H7 (cell line): ENCODE results near the gene RPS16. TPM values are rescaled to one million over a fixed set of nuclear protein-coding genes. Genes with fewer than 3 reads are reported as not detected.

ENCODE experiments used
- DNase-seq: peaks from one replicate; pipeline ENCODE4 v3.0.0; 2012
- H3K27me3 ChIP-seq: 2 replicates; pipeline ENCODE4 v1.6.0; 2011; ENCODE audit warnings: mild to moderate bottlenecking, low read length; ENCODE audit not compliant: control insufficient read depth, insufficient read depth
- H3K36me3 ChIP-seq: replicated peaks from 2 replicates; pipeline ENCODE4 v1.5.1; 2011; ENCODE audit warnings: low read length; ENCODE audit not compliant: control insufficient read depth, insufficient read depth
- H3K4me3 ChIP-seq: 2 replicates; pipeline ENCODE4 v1.5.1; 2011; ENCODE audit warnings: low read depth, mild to moderate bottlenecking, control low read depth, low read length, moderate library complexity; ENCODE audit not compliant: insufficient read depth
- total RNA-seq: library from RNA; depleted of rRNA; stranded (reverse); fragments of >200 nt; shearing (Covaris generic); gene quantifications from 2 replicates; pipeline ENCODE4 v1.2.3, GENCODE V29; 2014

RPS16 gene
- total RNA-seq, 1 experiment from 2014 or later = 55.8 TPM

GRCh38 chr19:39417463-39418181 is 18.1 kb downstream of the RPS16 start:
- DNase-seq = peak; percentile 41
- peaks cover 28% of the 10 kb centered on the region for H3K36me3 ChIP-seq
- H3K27me3 ChIP-seq = no peaks in the 10 kb centered on the region
- H3K4me3 ChIP-seq = no peak overlapping the region

DNA sequence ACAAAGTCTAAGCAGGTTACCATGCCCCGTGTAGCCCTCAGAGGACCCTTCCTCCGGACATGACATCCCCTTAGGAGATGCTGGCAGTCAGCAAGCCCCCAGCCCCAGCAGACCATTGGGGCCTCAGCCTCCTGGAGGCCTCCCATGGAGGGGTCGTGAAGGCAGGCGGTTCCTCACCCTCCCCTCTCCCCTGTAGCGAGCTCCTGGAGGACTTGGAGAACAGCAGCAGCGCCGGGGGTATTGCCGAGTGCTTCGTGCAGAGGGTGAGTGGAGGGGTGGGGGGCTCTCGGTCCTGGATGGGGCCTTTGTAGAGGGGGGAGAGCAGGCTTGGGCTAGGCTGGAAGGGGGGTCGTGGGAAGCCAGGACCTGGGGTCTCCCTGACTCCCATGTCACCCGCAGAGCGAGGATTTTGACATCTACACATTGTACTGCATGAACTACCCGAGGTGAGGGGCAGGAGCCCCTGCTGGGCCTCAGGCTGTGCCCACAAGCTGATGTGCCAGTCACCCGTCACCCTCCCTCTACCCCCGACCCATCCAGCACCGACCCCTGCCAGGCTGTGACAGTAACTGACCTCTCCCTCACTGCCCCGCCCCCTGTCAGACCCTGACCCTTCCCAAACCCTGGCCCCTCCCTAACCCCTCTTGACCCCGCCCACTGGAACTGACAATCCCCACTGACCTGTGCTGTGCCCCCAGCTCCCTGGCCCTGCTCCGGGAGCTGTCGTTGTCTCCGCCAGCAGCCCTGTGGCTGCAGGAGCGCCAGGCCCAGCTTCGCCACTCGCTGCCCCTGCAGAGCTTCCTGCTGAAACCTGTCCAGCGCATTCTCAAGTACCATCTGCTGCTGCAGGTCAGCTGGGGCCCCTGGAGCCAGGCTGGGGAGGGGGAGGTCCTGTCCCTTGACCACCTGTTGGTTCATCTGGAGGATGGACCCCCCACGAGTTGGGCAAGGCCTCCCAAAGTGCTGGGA is 19.3 kb downstream of the RPS16 start:
- no peaks in the 10 kb centered on the region for H3K27me3 ChIP-seq
- peaks cover 24% of the 10 kb centered on the region for H3K36me3 ChIP-seq
- peak; percentile 86 for DNase-seq
- no peak overlapping the region for H3K4me3 ChIP-seq

DNA sequence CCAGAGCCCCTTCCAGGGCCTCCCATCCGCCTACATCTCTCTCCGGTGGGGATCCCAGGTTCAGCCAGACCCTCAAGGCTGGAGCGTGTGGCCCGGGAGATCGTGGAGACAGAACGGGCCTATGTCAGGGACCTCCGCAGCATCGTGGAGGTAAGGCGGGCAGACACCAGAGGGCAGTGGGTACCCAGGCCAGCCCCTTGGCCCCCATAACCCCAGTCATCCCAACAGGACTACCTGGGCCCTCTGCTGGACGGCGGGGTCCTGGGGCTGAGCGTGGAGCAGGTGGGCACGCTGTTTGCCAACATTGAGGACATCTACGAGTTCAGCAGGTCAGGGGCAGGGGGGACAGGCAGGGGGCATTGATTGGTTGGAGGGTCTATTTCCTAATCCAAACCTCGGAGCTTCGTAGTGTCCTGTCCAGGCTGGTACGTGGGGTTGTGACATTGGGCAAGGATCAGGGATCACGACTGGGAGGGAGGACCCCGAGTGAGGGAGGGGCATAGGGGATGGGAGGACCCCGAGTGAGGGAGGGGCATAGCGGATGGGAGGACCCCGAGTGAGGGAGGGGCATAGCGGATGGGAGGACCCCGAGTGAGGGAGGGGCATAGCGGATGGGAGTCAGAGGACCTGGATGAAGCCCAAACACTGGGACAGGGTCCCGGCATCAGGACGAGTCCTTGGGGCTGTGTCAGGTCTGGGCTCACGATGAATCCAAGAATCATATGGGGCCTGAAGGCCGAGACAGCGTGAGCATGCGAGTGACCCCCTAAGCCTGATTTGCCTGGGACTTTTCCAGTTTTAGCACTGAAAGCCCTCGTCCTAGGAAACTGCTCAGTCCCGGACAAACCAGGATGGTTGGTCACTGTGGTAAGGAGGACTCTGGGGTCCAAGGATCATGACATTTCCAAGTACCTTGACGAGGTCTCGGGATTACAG is 20.4 kb downstream of the RPS16 start:
- Histone ChIP-seq H3K36me3 (peaks cover 20% of the 10 kb centered on the region), H3K4me3 (no peak overlapping the region), H3K27me3 (no peaks in the 10 kb centered on the region)
- peak; percentile 83 for DNase-seq

DNA sequence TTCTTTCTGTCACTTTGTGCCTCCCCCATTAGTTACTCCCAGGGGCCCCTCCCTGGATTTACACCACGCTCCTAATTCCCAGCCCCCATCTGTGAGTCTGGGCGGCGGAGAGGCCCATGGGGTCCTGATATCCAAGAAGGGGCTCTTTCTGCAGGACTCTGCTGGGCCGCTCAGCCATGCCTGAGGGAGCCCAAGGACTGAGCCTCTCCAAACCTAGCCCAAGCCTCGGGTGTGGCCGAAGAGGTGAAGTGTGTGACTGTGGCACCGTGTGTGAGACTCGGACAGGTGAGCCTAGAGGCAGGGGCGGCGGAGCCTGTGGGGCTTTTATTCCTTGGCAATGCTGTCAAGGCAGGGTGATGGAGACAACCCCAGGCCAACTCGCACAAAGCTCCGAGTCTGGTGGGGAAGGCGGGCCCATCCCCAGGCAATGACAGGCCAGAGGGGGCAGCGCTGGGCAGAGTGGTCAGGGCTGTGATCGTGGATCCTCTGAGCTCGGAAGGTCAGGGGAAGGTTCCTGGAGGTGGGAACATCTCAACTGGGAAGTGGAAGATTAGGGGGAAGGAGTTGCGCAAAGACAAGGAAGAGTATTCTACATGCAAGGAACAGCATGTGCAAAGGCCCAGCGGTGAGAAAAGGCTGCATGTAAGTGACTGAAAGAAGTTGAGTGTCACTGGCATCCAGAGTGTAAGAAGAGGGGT is 21.7 kb downstream of the RPS16 start:
- peak; percentile 75 for DNase-seq
- peak overlapping the region; percentile 87 for H3K4me3 ChIP-seq
- no peaks in the 10 kb centered on the region for H3K27me3 ChIP-seq
- H3K36me3 ChIP-seq = peaks cover 18% of the 10 kb centered on the region

DNA sequence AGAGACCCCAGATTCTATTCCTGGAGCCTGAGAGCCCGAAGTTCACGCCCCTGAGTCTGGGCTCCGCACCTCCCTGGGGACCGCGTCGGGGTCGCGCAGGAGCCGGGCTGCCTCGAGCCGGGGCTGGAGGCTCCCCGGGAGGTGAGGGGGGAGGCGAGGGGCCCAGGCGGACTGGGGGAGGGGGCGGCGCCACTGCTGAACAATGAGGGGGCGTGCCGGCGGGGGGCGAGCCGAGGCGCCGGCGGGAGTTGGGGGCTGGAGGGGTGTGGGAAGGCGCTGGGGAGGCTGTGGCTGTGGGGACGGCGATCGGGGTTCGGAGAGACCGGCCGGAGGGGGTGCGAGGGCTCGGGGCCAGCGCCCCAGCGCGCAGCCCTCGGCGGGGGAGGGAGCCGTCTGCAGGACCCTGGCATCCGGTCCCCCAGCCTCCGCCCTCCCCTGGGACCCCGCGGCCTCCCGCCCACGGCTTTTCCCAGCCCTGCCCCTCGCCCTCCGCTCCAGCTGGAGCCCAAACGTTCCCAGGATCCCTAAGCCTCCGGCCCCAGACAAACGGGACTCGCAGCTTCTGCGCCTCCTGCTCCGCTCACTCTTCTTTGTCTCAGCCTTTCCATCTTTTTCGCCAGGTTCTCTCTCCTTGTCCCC is 22.4 kb downstream of the RPS16 start:
- Histone ChIP-seq H3K36me3 (peaks cover 12% of the 10 kb centered on the region), H3K4me3 (peak overlapping the region; percentile 87), H3K27me3 (no peaks in the 10 kb centered on the region)
- DNase-seq = peak; percentile 94

DNA sequence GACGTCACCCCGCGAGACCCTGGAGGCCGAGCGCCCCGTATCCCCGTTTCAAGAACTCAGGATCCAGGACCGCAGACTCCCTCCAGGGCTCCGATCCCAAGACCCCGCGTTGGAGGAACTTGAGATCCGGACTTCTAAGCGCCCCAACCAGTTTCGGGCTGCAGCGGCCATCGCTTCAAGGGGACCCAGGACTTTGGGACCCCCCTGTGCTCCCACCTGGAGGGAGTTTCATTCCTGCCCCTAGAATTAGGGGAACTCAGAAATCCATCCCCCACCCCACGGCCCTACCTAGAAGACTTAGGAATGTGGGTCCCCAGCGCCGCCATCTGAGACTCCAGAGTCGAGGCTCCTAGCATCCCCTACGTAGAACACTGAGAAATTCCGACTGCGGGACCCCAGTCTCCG is 22.9 kb downstream of the RPS16 start:
- peaks cover 14% of the 10 kb centered on the region for H3K36me3 ChIP-seq
- H3K27me3 ChIP-seq = no peaks in the 10 kb centered on the region
- H3K4me3 ChIP-seq = peak overlapping the region; percentile 87
- DNase-seq = no peak

DNA sequence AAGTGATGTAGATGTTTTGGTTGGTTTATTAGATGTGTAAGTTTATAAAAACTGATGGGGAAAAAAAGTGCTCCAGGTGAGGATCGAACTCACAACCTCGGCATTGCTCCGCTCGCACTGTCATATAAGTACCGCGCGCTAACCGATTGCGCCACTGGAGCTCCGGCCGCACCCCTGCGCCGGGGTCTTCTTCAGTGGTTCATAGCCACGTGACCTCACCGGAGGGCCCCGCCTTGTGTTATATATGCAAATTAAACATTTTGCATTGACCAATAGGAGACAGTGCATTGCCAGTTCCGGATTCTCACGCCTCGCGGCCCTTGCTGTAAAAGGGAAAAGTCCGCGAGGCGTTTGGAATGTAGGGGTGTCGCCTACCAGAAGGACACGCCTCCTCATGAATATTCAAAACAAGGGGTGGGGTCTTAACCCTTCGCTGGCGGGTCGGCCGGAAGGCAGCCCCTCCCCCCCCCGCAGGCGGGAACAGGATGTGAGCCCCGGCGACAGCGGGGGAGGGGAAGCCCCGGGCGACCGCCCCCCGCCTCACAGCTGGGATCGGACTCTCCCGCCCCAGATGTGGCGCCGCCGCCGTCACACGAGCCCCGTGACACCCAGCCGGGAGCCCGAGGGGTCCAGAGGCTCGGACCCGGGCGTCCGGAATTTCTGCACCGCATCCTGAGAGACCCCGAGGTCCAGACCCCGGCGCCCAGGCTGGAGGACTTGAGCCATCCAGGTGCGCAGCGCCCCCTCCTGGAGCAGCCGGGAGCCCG is 23.5 kb downstream of the RPS16 start, which contains the start of gene PLEKHG2:
PLEKHG2 (plus strand) TSS at position 570 of the 767 bp plus-strand sequence. CDS start 1,418 bp downstream, outside the sequence.
- H3K27me3 ChIP-seq = no peaks in the 10 kb centered on the region
- peaks cover 14% of the 10 kb centered on the region for H3K36me3 ChIP-seq
- peak; percentile 99 for DNase-seq
- peak within 1 kb of the TSS; percentile 87 for H3K4me3 ChIP-seq

GRCh38 chr19:39411832-39412099 is 24.0 kb downstream of the RPS16 start:
- DNase-seq = peak; percentile 84
- Histone ChIP-seq H3K27me3 (no peaks in the 10 kb centered on the region), H3K4me3 (peak overlapping the region; percentile 38), H3K36me3 (peaks cover 12% of the 10 kb centered on the region)

DNA sequence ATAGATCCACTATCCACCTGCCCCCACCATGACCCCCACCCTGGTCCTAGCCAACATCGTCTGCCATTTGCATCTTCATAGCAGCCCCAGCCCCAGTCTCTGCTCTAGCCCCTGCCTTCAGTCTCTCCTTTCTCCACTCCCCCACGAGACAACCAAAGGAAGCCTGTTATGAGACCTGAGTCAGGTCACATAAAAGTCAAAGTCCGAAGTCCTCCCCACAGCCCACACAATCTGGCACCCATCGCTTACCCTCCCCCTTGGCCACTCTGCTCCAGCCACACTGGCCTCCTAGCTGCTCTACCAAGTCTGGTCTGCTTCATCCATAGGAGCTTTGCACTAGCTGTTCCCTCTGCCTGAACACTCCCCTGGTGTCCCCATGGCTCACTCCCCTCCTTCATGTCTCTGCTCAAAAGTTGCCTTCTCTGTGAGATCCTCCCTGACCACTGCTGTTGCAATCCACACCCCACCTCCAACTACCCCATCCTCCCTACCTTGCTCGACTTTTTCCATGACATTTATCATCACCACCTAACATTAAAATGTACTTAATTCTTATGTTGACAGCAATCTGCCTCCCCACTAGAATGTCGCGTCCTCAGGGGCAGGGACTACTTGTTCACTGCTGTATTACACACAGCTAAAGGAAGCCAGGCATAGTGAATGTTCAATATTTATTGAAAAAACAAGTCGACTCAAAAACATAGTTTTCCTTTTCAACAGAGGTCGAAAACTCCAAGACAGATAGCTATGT is 24.5 kb downstream of the RPS16 start:
- Histone ChIP-seq H3K27me3 (no peaks in the 10 kb centered on the region), H3K4me3 (no peak overlapping the region), H3K36me3 (peaks cover 10% of the 10 kb centered on the region)
- DNase-seq = no peak

- Histone ChIP-seq H3K4me3 (peak overlapping the region; percentile 84), H3K36me3 (peaks cover 5% of the 10 kb centered on the region), H3K27me3 (no peaks in the 10 kb centered on the region)
- DNase-seq = no peak
Measured at GRCh38 chr19:39410831-39411080, 25.0 kb downstream of the RPS16 start.

- DNase-seq = peak; percentile 86
Measured at GRCh38 chr19:39410017-39410830, 25.5 kb downstream of the RPS16 start.

More at GRCh38 chr19:39410017-39410830, 25.5 kb downstream of the RPS16 start:
- Histone ChIP-seq H3K36me3 (peaks cover 3% of the 10 kb centered on the region; the same call in 1 of the 2 replicates), H3K4me3 (peak overlapping the region; percentile 84), H3K27me3 (no peaks in the 10 kb centered on the region)
